Stimulated activated effector memory CD8-positive, alpha-beta T cell treated with anti-CD3 and anti-CD28 coated beads, Interleukin-12 subunit alpha, Interleukin-12 subunit beta, amount 100 ng/mL, for 72 hours (primary cell): Measurements from ENCODE around the gene ERI2.

Experiments
- ATAC-seq: fragments of 150-1000 bp; cut with Tn5 transposase; 2 replicates; pipeline ENCODE4 v1.10.0; 2021
- DNase-seq, 2 donors: peaks; one replicate each; pipeline ENCODE4 v3.0.0; 2021 to 2022; ENCODE audit warnings: low spot score in 2 of 2
- H3K27ac Mint-ChIP-seq: one replicate; pipeline ENCODE4 v1.8.0; 2022; ENCODE audit warnings: mild to moderate bottlenecking, mixed read lengths
- H3K36me3 Mint-ChIP-seq: one replicate; pipeline ENCODE4 v1.8.0; 2022; ENCODE audit warnings: mild to moderate bottlenecking, mixed read lengths
- H3K4me1 Mint-ChIP-seq: one replicate; pipeline ENCODE4 v1.8.0; 2022; ENCODE audit warnings: mixed read lengths
- H3K4me3 Mint-ChIP-seq: one replicate; pipeline ENCODE4 v1.8.0; 2022; ENCODE audit warnings: mild to moderate bottlenecking, mixed read lengths
- H3K9me3 Mint-ChIP-seq: one replicate; pipeline ENCODE4 v1.8.0; 2022; ENCODE audit warnings: mixed read lengths

Gene ERI2, protein sequence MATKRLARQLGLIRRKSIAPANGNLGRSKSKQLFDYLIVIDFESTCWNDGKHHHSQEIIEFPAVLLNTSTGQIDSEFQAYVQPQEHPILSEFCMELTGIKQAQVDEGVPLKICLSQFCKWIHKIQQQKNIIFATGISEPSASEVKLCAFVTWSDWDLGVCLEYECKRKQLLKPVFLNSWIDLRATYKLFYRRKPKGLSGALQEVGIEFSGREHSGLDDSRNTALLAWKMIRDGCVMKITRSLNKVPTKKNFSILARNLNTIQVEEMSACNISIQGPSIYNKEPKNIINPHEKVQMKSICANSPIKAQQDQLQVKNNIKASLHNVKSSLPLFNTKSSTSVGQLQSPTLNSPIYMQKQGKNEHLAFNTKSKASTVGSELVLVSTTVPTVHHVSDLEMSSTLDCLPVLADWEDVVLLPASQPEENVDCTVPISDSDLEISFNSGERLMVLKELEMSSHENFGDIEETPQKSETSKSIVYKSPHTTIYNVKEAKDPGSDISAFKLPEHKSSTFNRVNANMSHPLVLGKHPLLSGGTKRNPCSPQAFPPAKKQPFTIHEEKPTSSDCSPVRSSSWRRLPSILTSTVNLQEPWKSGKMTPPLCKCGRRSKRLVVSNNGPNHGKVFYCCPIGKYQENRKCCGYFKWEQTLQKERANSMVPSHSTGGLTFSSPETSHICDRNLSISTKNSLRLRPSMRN

DNA sequence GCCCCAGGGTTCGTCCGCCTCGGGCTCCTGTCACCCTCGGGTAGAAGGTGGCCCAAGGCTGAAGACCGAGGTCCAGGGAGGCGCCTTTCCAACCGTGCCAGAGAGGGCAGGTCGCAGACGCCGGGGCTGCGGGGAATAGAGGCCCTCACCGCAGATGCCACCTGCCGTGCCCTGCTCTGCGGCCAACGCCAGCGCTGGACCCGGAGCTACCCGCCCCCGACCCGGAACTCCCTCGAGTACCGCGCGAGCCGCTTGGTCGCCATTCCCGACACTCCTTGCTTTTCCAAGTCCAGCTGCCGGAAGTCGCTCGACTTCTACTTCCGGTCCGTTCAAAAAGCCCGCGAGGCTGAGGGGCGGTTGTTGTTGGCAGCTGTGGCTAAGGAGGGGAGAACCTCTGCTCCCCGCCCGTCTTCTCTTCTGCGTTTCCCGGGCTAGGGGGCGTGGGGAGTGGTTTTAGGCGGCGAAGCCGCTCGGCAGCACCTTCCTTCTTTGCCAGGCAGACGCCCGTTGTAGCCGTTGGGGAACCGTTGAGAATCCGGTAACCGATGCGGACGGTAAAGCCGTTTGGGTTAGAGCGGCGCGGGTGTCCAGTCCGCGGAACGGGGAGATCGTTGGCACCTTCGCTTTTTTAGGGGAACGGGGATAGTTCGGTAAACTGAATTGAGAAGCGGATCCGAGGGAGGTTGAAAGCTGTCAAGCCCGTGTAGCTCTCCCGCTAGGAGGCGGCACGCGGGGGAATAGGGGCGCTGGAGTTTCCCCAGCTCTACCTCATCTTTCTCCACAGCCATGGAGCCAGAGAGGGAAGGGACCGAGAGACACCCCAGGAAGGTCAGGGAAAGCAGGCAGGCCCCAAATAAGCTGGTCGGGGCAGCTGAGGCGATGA lies at the start of gene ERI2, which contains the start of gene REXO5:
Gene ERI2, minus strand, starts transcription at position 305 of the 883 bp plus-strand sequence. Its CDS starts 42 bp downstream, at position 263.
Gene REXO5, plus strand, starts transcription at position 360 of the 883 bp plus-strand sequence. Its CDS starts 427 bp downstream, at position 787.
- H3K4me1 Mint-ChIP-seq, result peaks cover 28% of the 10 kb centered on the region
- ATAC-seq (peak; percentile 88), DNase-seq (peak; percentile 57 to 90)
- H3K27ac Mint-ChIP-seq, result peak within 1 kb of the TSS; percentile 99
- peak within 1 kb of the TSS; percentile 99 for H3K4me3 Mint-ChIP-seq
- peaks cover 24% of the 10 kb centered on the region for H3K36me3 Mint-ChIP-seq
- no peaks in the 10 kb centered on the region for H3K9me3 Mint-ChIP-seq

DNA sequence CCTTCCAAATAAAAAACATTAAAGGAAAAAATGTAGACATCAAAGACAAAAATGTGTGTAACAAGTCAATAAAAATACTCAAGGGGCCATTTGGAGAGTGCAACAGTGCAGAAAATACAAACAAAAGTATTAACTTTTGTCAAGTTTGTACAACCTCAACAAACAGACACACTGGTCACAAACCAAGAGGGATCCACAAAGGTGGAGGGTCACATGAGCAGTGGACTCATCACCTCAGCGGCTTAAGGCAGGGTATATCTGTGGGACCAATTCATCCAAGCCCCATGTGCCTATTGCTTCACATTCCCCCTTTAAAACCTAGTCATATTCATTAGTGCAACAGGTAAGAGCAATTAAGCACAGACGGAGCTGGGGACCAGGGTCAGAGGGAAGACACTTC lies 48.7 kb upstream of the ERI2 start:
- ATAC-seq (no peak), DNase-seq (no peak)
- Mint-ChIP-seq H3K9me3 (no peaks in the 10 kb centered on the region), H3K36me3 (peaks cover 44% of the 10 kb centered on the region), H3K4me1 (peaks cover 6% of the 10 kb centered on the region), H3K27ac (no peak overlapping the region), H3K4me3 (no peak overlapping the region)

GRCh38 chr16:20853981-20854620 lies 47.8 kb upstream of the ERI2 start:
- Mint-ChIP-seq H3K36me3 (peaks cover 36% of the 10 kb centered on the region), H3K27ac (peak overlapping the region; percentile 32), H3K4me1 (peaks cover 6% of the 10 kb centered on the region), H3K9me3 (no peaks in the 10 kb centered on the region), H3K4me3 (no peak overlapping the region)
- ATAC-seq (no peak), DNase-seq (no peak)

- no peak overlapping the region for H3K4me3 Mint-ChIP-seq
- no peak for ATAC-seq
- H3K4me1 Mint-ChIP-seq, result peaks cover 6% of the 10 kb centered on the region
- peak overlapping the region; percentile 32 for H3K27ac Mint-ChIP-seq
- no peaks in the 10 kb centered on the region for H3K9me3 Mint-ChIP-seq
- peaks cover 31% of the 10 kb centered on the region for H3K36me3 Mint-ChIP-seq
- no peak for DNase-seq
These were observed 46.9 kb upstream of the ERI2 start for GRCh38 chr16:20853143-20853542.

DNA sequence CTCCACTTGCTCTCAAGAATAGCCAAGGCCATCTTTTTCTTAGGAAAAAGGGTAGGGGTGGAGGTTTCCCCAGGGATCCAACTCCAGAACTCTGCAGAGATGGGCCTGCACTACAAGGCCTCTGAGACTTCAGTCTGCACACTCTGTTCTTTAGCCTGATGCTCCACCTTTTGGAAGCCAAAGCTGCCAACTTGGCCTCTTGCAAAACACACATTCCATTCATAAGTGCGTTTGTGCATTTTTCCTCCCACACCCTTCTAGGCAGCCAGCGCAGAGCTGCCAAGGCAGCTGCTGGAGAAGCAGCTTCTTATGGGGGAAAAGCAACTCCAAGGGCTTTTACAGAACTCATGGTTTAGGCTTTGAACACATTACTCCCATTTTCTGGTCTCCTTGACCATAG lies 45.3 kb upstream of the ERI2 start:
- DNase-seq (no peak), ATAC-seq (no peak)

GRCh38 chr16:20850981-20851380 lies 44.7 kb upstream of the ERI2 start:
- no peak for DNase-seq
- Mint-ChIP-seq H3K4me3 (no peak overlapping the region), H3K27ac (peak overlapping the region; percentile 24)

More for the DNA sequence above, 45.3 kb upstream of the ERI2 start:
- Mint-ChIP-seq H3K4me1 (peaks cover 6% of the 10 kb centered on the region), H3K27ac (peak overlapping the region; percentile 34), H3K9me3 (no peaks in the 10 kb centered on the region), H3K4me3 (no peak overlapping the region), H3K36me3 (peaks cover 18% of the 10 kb centered on the region)

GRCh38 chr16:20849589-20850390 lies 43.5 kb upstream of the ERI2 start:
- H3K27ac Mint-ChIP-seq, result peak overlapping the region; percentile 24
- H3K4me3 Mint-ChIP-seq, result no peak overlapping the region
- DNase-seq, result peak; percentile 45 to 81
- no peaks in the 10 kb centered on the region for H3K9me3 Mint-ChIP-seq
- peaks cover 9% of the 10 kb centered on the region for H3K36me3 Mint-ChIP-seq
- ATAC-seq, result peak; percentile 46
- H3K4me1 Mint-ChIP-seq, result peaks cover 8% of the 10 kb centered on the region

More at GRCh38 chr16:20850981-20851380, 44.7 kb upstream of the ERI2 start:
- H3K9me3 Mint-ChIP-seq, result no peaks in the 10 kb centered on the region
- peaks cover 6% of the 10 kb centered on the region for H3K4me1 Mint-ChIP-seq
- ATAC-seq, result no peak
- H3K36me3 Mint-ChIP-seq, result peaks cover 14% of the 10 kb centered on the region

GRCh38 chr16:20847550-20847949 lies 41.3 kb upstream of the ERI2 start:
- H3K4me1 Mint-ChIP-seq, result peaks cover 18% of the 10 kb centered on the region
- no peak overlapping the region for H3K4me3 Mint-ChIP-seq
- ATAC-seq (no peak), DNase-seq (no peak)
- H3K36me3 Mint-ChIP-seq, result no peaks in the 10 kb centered on the region
- H3K27ac Mint-ChIP-seq, result peak overlapping the region; percentile 32
- no peaks in the 10 kb centered on the region for H3K9me3 Mint-ChIP-seq

DNA sequence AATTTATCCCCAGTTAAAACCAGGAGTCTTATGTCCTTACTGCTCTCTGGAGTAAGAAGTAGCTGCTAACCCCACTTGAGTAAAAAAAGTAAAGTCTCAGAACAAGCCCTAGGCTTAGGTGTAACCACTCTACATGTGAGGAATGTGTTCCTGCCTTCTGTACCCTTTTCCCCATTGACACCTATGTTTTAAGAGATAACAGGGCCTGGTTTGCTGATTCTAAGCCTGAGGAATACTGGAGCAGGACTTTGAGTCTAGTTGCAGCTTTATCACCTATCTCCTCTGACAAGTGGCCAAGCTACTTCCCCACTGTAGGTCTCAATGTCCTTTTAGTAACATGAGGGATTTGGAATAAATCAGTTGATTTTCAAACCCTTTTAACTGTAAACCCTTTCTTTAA lies 40.3 kb upstream of the ERI2 start:
- Mint-ChIP-seq H3K4me3 (no peak overlapping the region), H3K4me1 (peaks cover 18% of the 10 kb centered on the region), H3K36me3 (no peaks in the 10 kb centered on the region), H3K9me3 (no peaks in the 10 kb centered on the region), H3K27ac (no peak overlapping the region)
- ATAC-seq (no peak), DNase-seq (no peak)

GRCh38 chr16:20846030-20846429 lies 39.8 kb upstream of the ERI2 start:
- H3K9me3 Mint-ChIP-seq, result no peaks in the 10 kb centered on the region
- no peak overlapping the region for H3K4me3 Mint-ChIP-seq
- peak overlapping the region; percentile 82 for H3K27ac Mint-ChIP-seq
- DNase-seq, result no peak
- H3K36me3 Mint-ChIP-seq, result no peaks in the 10 kb centered on the region
- no peak for ATAC-seq
- peaks cover 18% of the 10 kb centered on the region for H3K4me1 Mint-ChIP-seq

- no peak for DNase-seq
- Mint-ChIP-seq H3K9me3 (no peaks in the 10 kb centered on the region), H3K4me3 (no peak overlapping the region), H3K27ac (peak overlapping the region; percentile 82), H3K36me3 (no peaks in the 10 kb centered on the region), H3K4me1 (peaks cover 18% of the 10 kb centered on the region)
- ATAC-seq, result peak; percentile 43
These were observed 38.3 kb upstream of the ERI2 start for GRCh38 chr16:20844588-20844987.

DNA sequence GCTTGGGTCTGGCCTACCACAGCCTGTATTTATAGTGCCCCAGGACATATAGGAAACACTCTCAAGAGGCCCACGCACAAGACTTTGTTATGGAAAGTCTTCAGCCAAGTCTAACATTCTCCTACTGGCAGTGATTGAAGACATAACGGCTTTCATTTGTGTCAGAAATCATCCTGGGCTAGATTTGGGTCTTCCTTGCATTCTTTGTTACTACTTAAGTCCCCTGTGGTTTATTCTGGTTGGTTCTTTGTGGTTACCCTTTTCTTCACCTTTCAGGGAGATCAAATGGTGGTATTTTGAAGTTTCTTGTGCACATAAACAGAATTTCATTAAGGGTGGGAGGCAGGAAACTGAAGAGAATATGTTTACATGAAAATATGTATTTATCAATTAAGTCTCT lies 37.8 kb upstream of the ERI2 start:
- ATAC-seq, result peak; percentile 39
- H3K4me1 Mint-ChIP-seq, result peaks cover 18% of the 10 kb centered on the region
- no peak overlapping the region for H3K4me3 Mint-ChIP-seq
- H3K9me3 Mint-ChIP-seq, result no peaks in the 10 kb centered on the region
- no peaks in the 10 kb centered on the region for H3K36me3 Mint-ChIP-seq
- no peak for DNase-seq
- peak overlapping the region; percentile 82 for H3K27ac Mint-ChIP-seq

GRCh38 chr16:20839504-20839903 lies 33.2 kb upstream of the ERI2 start:
- no peak overlapping the region for H3K4me3 Mint-ChIP-seq
- no peak overlapping the region for H3K27ac Mint-ChIP-seq
- H3K9me3 Mint-ChIP-seq, result peaks cover 6% of the 10 kb centered on the region
- ATAC-seq (no peak), DNase-seq (no peak)
- no peaks in the 10 kb centered on the region for H3K36me3 Mint-ChIP-seq
- H3K4me1 Mint-ChIP-seq, result peaks cover 7% of the 10 kb centered on the region

DNA sequence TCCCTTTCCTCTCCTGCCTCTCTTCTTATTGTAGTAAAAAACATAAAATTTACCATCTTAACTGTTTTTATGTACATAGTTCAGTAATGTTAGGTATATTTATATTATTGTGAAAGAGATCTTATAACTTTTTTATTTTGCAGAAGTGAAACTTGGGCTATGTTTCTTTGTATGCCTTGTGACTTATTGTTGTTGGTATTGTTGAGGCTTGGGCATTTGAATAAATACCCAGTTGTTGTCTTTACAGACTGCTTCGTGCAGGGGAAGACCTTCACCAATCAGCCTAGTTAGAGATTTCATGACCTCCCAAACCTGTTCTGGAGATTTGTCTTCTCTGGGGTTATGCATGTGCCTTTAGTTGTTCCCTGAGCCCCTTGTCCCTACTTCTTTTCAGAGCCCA lies 32.0 kb upstream of the ERI2 start:
- DNase-seq (no peak), ATAC-seq (no peak)
- Mint-ChIP-seq H3K36me3 (peaks cover 3% of the 10 kb centered on the region), H3K4me1 (no peaks in the 10 kb centered on the region), H3K9me3 (peaks cover 6% of the 10 kb centered on the region), H3K27ac (no peak overlapping the region), H3K4me3 (no peak overlapping the region)
